Chondrocyte (in vitro differentiated cells): ENCODE measurements around the gene UBE2QL1. TPM values are rescaled to one million over a fixed set of nuclear protein-coding genes. Genes with fewer than 3 reads are reported as not detected.

Experiments
- DNase-seq: peaks from one replicate; pipeline ENCODE4 v3.0.0; 2021; ENCODE audit warnings: mixed read lengths, low spot score
- H3K27ac Mint-ChIP-seq: one replicate; pipeline ENCODE4 v1.8.0; 2021; ENCODE audit warnings: mild to moderate bottlenecking, moderate library complexity, mixed read lengths; ENCODE audit not compliant: unreplicated experiment
- H3K27me3 Mint-ChIP-seq: 2 replicates; pipeline ENCODE4 v1.8.0; 2021; ENCODE audit warnings: low read depth, mixed read lengths
- H3K36me3 Mint-ChIP-seq: 2 replicates; pipeline ENCODE4 v1.8.0; 2021; ENCODE audit warnings: low read depth, mixed read lengths
- H3K4me1 Mint-ChIP-seq: 2 replicates; pipeline ENCODE4 v1.8.0; 2021; ENCODE audit warnings: low read depth, mild to moderate bottlenecking, mixed read lengths
- H3K4me3 Mint-ChIP-seq: one replicate; pipeline ENCODE4 v1.8.0; 2021; ENCODE audit warnings: mild to moderate bottlenecking, moderate library complexity, mixed read lengths; ENCODE audit not compliant: unreplicated experiment
- H3K9me3 Mint-ChIP-seq: 2 replicates; pipeline ENCODE4 v1.8.0; 2021; ENCODE audit warnings: low read depth, mixed read lengths
- CTCF ChIP-seq: fragments of 200-600 bp; sonication (generic); IDR thresholded peaks from 2 replicates; pipeline ENCODE4 v1.5.0; 2021; ENCODE audit warnings: antibody characterized with exemption, mild to moderate bottlenecking, moderate library complexity
- total RNA-seq: library from RNA; stranded (reverse); gene quantifications from 3 replicates; pipeline ENCODE4 v1.2.1, GENCODE V29; 2021

The UBE2QL1 gene
- total RNA-seq, 1 donor from 2014 or later: 0.17 TPM

- H3K4me1 Mint-ChIP-seq: no peaks in the 10 kb centered on the region
- TF ChIP-seq CTCF: no peak
- no peak overlapping the region for H3K27ac Mint-ChIP-seq
- H3K9me3 Mint-ChIP-seq: no peaks in the 10 kb centered on the region
- DNase-seq: no peak
- H3K36me3 Mint-ChIP-seq: no peaks in the 10 kb centered on the region
- no peak overlapping the region for H3K4me3 Mint-ChIP-seq
- peaks cover 40% of the 10 kb centered on the region for H3K27me3 Mint-ChIP-seq
Measured at GRCh38 chr5:6457592-6457991, 8.9 kb downstream of the UBE2QL1 start.

GRCh38 chr5:6458833-6459232, 10.2 kb downstream of the UBE2QL1 start:
- Mint-ChIP-seq H3K9me3 (no peaks in the 10 kb centered on the region), H3K4me1 (no peaks in the 10 kb centered on the region), H3K27me3 (peaks cover 29% of the 10 kb centered on the region), H3K36me3 (no peaks in the 10 kb centered on the region), H3K4me3 (no peak overlapping the region), H3K27ac (no peak overlapping the region)
- DNase-seq: no peak
- TF ChIP-seq CTCF: no peak

- Mint-ChIP-seq H3K4me3 (no peak overlapping the region), H3K36me3 (no peaks in the 10 kb centered on the region), H3K4me1 (no peaks in the 10 kb centered on the region), H3K9me3 (no peaks in the 10 kb centered on the region), H3K27me3 (peaks cover 21% of the 10 kb centered on the region), H3K27ac (no peak overlapping the region)
- DNase-seq: no peak
- TF ChIP-seq CTCF: no peak
Measured at GRCh38 chr5:6459896-6460295, 11.2 kb downstream of the UBE2QL1 start.

GRCh38 chr5:6461006-6461405, 12.3 kb downstream of the UBE2QL1 start:
- H3K27ac Mint-ChIP-seq: no peak overlapping the region
- no peak for DNase-seq
- H3K9me3 Mint-ChIP-seq: no peaks in the 10 kb centered on the region
- no peaks in the 10 kb centered on the region for H3K36me3 Mint-ChIP-seq
- peaks cover 16% of the 10 kb centered on the region for H3K27me3 Mint-ChIP-seq
- H3K4me1 Mint-ChIP-seq: no peaks in the 10 kb centered on the region
- TF ChIP-seq CTCF: no peak
- H3K4me3 Mint-ChIP-seq: no peak overlapping the region

GRCh38 chr5:6461793-6462650, 13.4 kb downstream of the UBE2QL1 start:
- Mint-ChIP-seq H3K4me1 (no peaks in the 10 kb centered on the region), H3K9me3 (no peaks in the 10 kb centered on the region), H3K36me3 (no peaks in the 10 kb centered on the region), H3K27me3 (peaks cover 18% of the 10 kb centered on the region), H3K4me3 (no peak overlapping the region), H3K27ac (no peak overlapping the region)
- DNase-seq: no peak
- no peak for TF ChIP-seq CTCF
